ENCODE measurements around the gene EXOG.

EXOG gene

DNA sequence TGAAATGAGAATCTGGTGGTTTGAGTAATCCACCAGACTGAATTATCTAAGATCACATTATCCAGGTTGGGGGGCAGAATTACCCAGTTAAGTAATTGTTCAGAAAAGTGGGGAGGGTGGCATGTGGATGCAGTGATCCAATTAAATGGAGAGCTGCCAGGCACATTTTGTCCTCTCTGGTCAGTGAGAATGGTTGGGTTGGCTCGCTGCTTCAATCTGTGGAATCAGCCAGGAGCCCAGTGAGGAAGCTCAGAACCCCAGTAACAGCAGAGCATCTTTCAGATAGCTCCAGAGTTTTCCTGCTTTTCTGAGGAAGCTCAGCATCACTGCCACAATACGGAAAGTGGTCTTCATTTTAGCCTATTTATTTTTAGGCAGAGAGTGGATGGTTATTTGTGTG lies 6.4 kb upstream of the EXOG start:
- no peaks in the 10 kb centered on the region for H3K4me1 Mint-ChIP-seq
- H3K27me3 Mint-ChIP-seq (ENCODE audit: low read depth, poor library complexity) = no peaks in the 10 kb centered on the region
- H3K36me3 Mint-ChIP-seq (ENCODE audit: low read depth) = peaks cover 41% of the 10 kb centered on the region
- no peaks in the 10 kb centered on the region for H3K9me3 Mint-ChIP-seq
- TF ChIP-seq, protein P1, sequence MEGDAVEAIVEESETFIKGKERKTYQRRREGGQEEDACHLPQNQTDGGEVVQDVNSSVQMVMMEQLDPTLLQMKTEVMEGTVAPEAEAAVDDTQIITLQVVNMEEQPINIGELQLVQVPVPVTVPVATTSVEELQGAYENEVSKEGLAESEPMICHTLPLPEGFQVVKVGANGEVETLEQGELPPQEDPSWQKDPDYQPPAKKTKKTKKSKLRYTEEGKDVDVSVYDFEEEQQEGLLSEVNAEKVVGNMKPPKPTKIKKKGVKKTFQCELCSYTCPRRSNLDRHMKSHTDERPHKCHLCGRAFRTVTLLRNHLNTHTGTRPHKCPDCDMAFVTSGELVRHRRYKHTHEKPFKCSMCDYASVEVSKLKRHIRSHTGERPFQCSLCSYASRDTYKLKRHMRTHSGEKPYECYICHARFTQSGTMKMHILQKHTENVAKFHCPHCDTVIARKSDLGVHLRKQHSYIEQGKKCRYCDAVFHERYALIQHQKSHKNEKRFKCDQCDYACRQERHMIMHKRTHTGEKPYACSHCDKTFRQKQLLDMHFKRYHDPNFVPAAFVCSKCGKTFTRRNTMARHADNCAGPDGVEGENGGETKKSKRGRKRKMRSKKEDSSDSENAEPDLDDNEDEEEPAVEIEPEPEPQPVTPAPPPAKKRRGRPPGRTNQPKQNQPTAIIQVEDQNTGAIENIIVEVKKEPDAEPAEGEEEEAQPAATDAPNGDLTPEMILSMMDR (IDR thresholded peaks at IDR 0.05) = no peak
- no peak overlapping the region for H3K4me3 Mint-ChIP-seq
- DNase-seq = no peak
- H3K27ac Mint-ChIP-seq = no peak overlapping the region

GRCh38 chr3:38490281-38491030 lies 5.7 kb upstream of the EXOG start:
- Mint-ChIP-seq H3K9me3 (no peaks in the 10 kb centered on the region), H3K27me3 (ENCODE audit: low read depth, poor library complexity) (no peaks in the 10 kb centered on the region), H3K4me3 (no peak overlapping the region), H3K36me3 (ENCODE audit: low read depth) (peaks cover 34% of the 10 kb centered on the region), H3K4me1 (no peaks in the 10 kb centered on the region), H3K27ac (peak overlapping the region; percentile 2)
- TF ChIP-seq, protein P1 (IDR thresholded peaks at IDR 0.05) = no peak
- DNase-seq = no peak

GRCh38 chr3:38491215-38491614 lies 4.9 kb upstream of the EXOG start:
- TF ChIP-seq, protein P1 (IDR thresholded peaks at IDR 0.05) = no peak
- Mint-ChIP-seq H3K4me3 (no peak overlapping the region), H3K36me3 (ENCODE audit: low read depth) (peaks cover 29% of the 10 kb centered on the region), H3K4me1 (no peaks in the 10 kb centered on the region), H3K9me3 (no peaks in the 10 kb centered on the region), H3K27me3 (ENCODE audit: low read depth, poor library complexity) (peaks cover 2% of the 10 kb centered on the region), H3K27ac (no peak overlapping the region)
- no peak for DNase-seq

- no peak for DNase-seq
- Mint-ChIP-seq H3K4me1 (peaks cover 9% of the 10 kb centered on the region), H3K9me3 (no peaks in the 10 kb centered on the region), H3K27me3 (ENCODE audit: low read depth, poor library complexity) (peaks cover 5% of the 10 kb centered on the region), H3K36me3 (ENCODE audit: low read depth) (peaks cover 14% of the 10 kb centered on the region), H3K27ac (no peak overlapping the region), H3K4me3 (no peak overlapping the region)
- TF ChIP-seq, protein P1 (IDR thresholded peaks at IDR 0.05) = no peak
Observed at GRCh38 chr3:38493031-38493430, 3.1 kb upstream of the EXOG start.

GRCh38 chr3:38497031-38497430 lies 891 bp downstream of the EXOG start:
- H3K36me3 Mint-ChIP-seq (ENCODE audit: low read depth) = peaks cover 14% of the 10 kb centered on the region
- H3K9me3 Mint-ChIP-seq = no peaks in the 10 kb centered on the region
- H3K27me3 Mint-ChIP-seq (ENCODE audit: low read depth, poor library complexity) = peaks cover 5% of the 10 kb centered on the region
- H3K4me1 Mint-ChIP-seq = peaks cover 9% of the 10 kb centered on the region
- peak overlapping the region; percentile 93 for H3K4me3 Mint-ChIP-seq
- TF ChIP-seq, protein P1 (IDR thresholded peaks at IDR 0.05) = no peak
- DNase-seq = no peak
- H3K27ac Mint-ChIP-seq = no peak overlapping the region
